NCI-H446 (cell line): ENCODE data around the gene ADAD2.

Experiments
- DNase-seq, 2 experiments: peaks; one replicate each; lab custom pipeline; 2025; lab: John Stamatoyannopoulos, UW

The ADAD2 gene

GRCh38 chr16:84190731-84191388 is at the start of gene ADAD2:
Gene ADAD2 (plus strand): TSS chr16:84191157. CDS start chr16:84191231, 74 bp downstream.
- DNase-seq = peak in 1 of 2 experiments; percentile 5

- DNase-seq = no peak
Observed at GRCh38 chr16:84143081-84143480, 47.9 kb upstream of the ADAD2 start.

GRCh38 chr16:84143784-84144199 is 47.2 kb upstream of the ADAD2 start:
- no peak for DNase-seq

- no peak for DNase-seq
Observed at GRCh38 chr16:84144209-84144858, 46.6 kb upstream of the ADAD2 start.

GRCh38 chr16:84144859-84145639 is 45.9 kb upstream of the ADAD2 start, which contains the start of the genes DNAAF1 and HSDL1:
Gene DNAAF1 (plus strand): TSS chr16:84145308. CDS start chr16:84145441, 133 bp downstream.
Gene HSDL1 (minus strand): TSS chr16:84145177. CDS start chr16:84131321, 13,856 bp downstream.
- DNase-seq = peak; percentile 29 to 83

- DNase-seq = no peak
Observed at GRCh38 chr16:84150926-84151325, 40.0 kb upstream of the ADAD2 start.

GRCh38 chr16:84153660-84154214 is 37.2 kb upstream of the ADAD2 start:
- no peak for DNase-seq

GRCh38 chr16:84155226-84155625 is 35.7 kb upstream of the ADAD2 start:
- no peak for DNase-seq

GRCh38 chr16:84155771-84156170 is 35.2 kb upstream of the ADAD2 start:
- DNase-seq = no peak

- no peak for DNase-seq
Observed at GRCh38 chr16:84156342-84156784, 34.6 kb upstream of the ADAD2 start.

- no peak for DNase-seq
Observed at GRCh38 chr16:84159007-84159406, 31.9 kb upstream of the ADAD2 start.

GRCh38 chr16:84159800-84160199 is 31.2 kb upstream of the ADAD2 start:
- DNase-seq = no peak

GRCh38 chr16:84161037-84161436 is 29.9 kb upstream of the ADAD2 start:
- no peak for DNase-seq

GRCh38 chr16:84161801-84162200 is 29.2 kb upstream of the ADAD2 start:
- DNase-seq = no peak

- DNase-seq = no peak
Observed at GRCh38 chr16:84165746-84166145, 25.2 kb upstream of the ADAD2 start.

- no peak for DNase-seq
Observed at GRCh38 chr16:84166796-84167695, 23.9 kb upstream of the ADAD2 start.

GRCh38 chr16:84169765-84170310 is 21.1 kb upstream of the ADAD2 start:
- no peak for DNase-seq

GRCh38 chr16:84174396-84174795 is 16.6 kb upstream of the ADAD2 start:
- no peak for DNase-seq

GRCh38 chr16:84175350-84176081 is 15.4 kb upstream of the ADAD2 start:
- peak; percentile 11 to 46 for DNase-seq
